Gastroesophageal sphincter (tissue), 3 donors: ENCODE results near the gene C9.

Source experiments
- CTCF ChIP-seq, 4 experiments: fragments of 200-600 bp in 2 of 4; fragments of 450-650 bp in 2 of 4; sonication (generic) in 1 of 4; IDR thresholded peaks; one replicate each; pipeline ENCODE4 v1.5.1; 2017 to 2019; ENCODE audit warnings: antibody characterized with exemption in 4 of 4, mild to moderate bottlenecking in 2 of 4, moderate library complexity in 2 of 4
- POLR2AphosphoS5 ChIP-seq: sonication (generic); formaldehyde crosslinking; IDR thresholded peaks from one replicate; pipeline ENCODE4 v1.6.1; 2017; ENCODE audit warnings: antibody characterized with exemption

GRCh38 chr5:39356263-39356662 is 8.0 kb downstream of the C9 start:
- TF ChIP-seq CTCF (IDR thresholded peaks at IDR 0.05) = no peak
- no peak for TF ChIP-seq POLR2AphosphoS5
